PFSK-1 (cell line): Measurements from ENCODE around the gene HLA-DMB.

Experiments
- POLR2AphosphoS5 ChIP-seq: IDR thresholded peaks from 2 replicates; pipeline ENCODE4 v1.6.1; 2012; ENCODE audit warnings: low read depth, mild to moderate bottlenecking, control low read depth, low read length, moderate library complexity
- TAF1 ChIP-seq: IDR thresholded peaks from 2 replicates; pipeline ENCODE4 v1.6.1; 2012; ENCODE audit warnings: low read length, control low read depth, borderline replicate concordance; ENCODE audit not compliant: insufficient read depth

DNA sequence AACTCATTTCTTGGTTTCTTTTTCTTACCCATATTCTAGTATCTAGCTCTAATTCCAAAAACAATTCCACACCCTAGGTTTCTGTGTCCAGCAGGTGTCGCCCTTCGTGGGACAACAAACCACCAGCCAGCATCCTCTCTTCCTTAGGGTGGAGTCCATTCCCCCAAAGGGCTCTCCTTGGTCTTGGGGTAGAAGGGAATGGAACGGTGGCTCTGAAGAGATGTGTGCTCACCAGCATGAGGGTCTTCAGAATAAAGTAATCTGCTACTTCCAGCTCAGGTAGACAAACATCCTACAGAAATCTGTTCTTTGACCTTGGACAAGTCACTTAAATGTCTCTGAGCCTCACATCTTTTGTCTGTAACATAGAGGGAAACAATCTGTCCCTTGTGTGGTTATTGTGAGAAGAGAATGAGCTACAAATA, 7.2 kb downstream of the HLA-DMB start:
- TF ChIP-seq POLR2AphosphoS5, result no peak
- no peak for TF ChIP-seq TAF1
